ENCODE measurements around the gene PYGM.

PYGM gene

GRCh38 chr11:64791781-64792291, 32.1 kb upstream of the PYGM start:
- DNase-seq (ENCODE audit: low read depth) = no peak

DNA sequence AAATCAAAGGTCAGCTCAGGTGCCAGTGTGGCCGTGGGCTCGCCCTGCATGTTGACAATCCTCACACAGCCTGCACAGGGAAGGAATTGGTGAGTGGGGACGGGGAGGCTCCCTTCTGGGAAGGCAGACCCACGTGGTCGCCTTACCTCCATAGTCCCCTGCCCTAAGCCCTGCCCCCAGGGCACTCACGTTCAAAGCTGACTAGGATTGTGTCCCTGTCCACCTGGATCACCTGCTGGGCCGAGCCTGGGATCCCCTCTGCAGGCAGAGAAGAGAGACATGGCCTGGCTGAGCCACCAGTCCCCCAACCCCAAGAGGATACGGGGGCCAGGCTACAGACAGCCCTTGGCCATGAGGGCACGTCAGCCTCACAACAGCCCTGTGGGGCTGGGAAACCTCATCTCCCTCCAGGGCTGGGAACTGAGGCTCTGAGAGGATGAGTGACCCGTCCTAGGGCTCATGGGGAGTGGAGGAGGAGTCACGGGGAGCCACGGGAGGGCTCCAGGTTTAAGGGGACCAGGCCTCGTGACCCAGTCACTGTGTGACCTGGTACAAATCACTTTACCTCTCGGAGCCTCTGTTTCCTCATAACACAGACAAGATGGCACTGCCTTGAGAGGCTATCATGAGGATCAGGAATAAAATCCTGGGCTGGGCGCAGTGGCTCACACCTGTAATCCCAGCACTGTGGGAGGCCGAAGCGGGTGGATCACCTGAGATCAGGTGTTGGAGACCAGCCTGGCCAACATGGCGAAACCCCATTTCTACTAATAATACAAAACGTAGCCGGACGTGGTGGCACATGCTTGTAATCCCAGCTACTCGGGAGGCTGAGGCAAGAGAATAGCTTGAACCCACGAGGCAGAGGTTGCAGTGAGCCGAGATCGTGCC, 30.7 kb upstream of the PYGM start:
- DNase-seq (ENCODE audit: low read depth) = no peak

- no peak for DNase-seq (ENCODE audit: low read depth)
These were observed 29.8 kb upstream of the PYGM start for GRCh38 chr11:64789331-64790204.

- DNase-seq (ENCODE audit: low read depth) = no peak
These were observed 28.8 kb upstream of the PYGM start for GRCh38 chr11:64788321-64789215.

GRCh38 chr11:64787526-64788320, 27.9 kb upstream of the PYGM start:
- DNase-seq (ENCODE audit: low read depth) = no peak

DNA sequence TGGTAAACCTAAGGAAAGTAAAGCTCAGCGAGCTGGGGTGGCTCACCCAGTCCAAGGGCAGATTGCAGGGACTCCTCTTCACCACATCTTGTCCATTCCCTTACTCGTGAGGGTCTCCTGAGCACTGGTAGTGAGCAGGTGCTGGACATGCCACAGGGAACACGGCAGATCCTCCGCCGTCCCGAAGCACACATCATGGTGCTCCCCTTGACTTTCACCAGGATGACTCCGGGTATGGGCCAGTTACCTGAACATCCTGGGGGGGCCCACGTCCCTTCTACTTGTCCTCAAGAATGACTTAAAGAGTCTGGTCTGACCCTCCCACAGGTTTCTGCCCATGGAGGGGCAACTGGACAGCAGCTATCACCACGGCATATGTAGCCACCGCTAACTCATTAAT, 26.5 kb upstream of the PYGM start:
- DNase-seq (ENCODE audit: low read depth) = no peak

- DNase-seq (ENCODE audit: low read depth) = no peak
These were observed 25.2 kb upstream of the PYGM start for GRCh38 chr11:64784813-64785581.

- peak; percentile 98 for DNase-seq (ENCODE audit: low read depth)
These were observed 18.9 kb upstream of the PYGM start, which contains the start of gene SF1 for GRCh38 chr11:64778473-64779298. Gene SF1, minus strand, starts transcription at chr11:64778542. Its CDS starts 150 bp downstream, at chr11:64778392.

GRCh38 chr11:64778223-64778472, 18.4 kb upstream of the PYGM start:
- DNase-seq (ENCODE audit: low read depth) = no peak

DNA sequence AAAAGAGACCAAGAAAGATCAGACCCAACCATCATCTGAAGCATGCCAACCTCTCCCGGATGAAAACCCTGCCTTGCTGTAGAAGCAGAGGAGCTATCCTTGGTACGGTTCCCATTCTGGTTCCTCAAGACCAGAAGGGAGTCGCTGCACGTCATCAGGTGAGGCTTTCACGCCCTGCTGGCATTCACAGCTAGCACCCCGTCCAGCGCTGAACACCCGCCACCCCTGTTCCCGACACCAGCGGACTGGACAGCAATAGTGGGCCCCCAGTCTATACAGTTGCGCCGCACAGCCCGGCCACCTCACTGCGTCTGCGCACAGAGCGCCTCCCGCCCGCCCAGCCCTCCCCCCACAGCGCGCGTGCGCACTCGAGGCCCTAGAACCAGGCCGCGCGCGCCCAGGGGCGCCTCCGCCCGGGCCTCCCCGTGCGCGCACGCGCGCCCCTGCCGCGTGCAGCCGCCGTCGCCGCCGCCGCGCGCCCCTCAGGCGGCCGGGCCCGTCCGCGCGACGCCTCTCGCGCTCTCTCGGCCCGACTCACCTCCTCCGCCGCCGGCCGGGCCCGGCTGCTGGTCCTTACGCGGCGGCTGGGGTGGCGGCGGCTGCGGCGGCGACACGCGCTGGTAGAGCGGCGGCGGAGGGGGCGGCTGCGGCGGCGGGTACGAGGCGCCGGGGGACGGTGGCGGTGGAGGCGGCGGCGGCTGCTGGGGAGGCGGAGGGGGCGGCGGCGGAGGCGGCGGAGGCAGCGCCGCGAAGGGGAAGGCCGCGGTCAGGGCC, 17.9 kb upstream of the PYGM start:
- DNase-seq (ENCODE audit: low read depth) = peak; percentile 36

- DNase-seq (ENCODE audit: low read depth) = no peak
These were observed 17.1 kb upstream of the PYGM start for GRCh38 chr11:64776875-64777274.

DNA sequence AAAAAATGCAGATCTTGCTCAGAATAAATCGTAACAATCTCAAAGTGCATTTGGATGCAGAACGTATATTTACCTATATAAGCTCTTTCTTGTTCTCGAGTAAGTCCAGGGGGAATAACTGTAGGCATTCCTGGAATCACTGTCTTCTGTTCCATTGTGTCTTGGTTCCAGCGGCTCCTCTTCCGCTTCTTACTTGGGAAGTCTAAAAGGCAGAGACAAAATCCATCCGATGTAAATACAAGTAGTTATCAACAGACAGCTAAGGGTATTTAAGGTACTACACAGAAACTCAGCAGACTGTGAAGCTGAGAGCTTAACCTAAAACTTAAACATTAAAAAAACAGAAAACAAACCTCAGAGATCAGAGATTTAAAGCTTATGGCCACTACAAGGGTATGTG, 16.7 kb upstream of the PYGM start:
- DNase-seq (ENCODE audit: low read depth) = no peak

DNA sequence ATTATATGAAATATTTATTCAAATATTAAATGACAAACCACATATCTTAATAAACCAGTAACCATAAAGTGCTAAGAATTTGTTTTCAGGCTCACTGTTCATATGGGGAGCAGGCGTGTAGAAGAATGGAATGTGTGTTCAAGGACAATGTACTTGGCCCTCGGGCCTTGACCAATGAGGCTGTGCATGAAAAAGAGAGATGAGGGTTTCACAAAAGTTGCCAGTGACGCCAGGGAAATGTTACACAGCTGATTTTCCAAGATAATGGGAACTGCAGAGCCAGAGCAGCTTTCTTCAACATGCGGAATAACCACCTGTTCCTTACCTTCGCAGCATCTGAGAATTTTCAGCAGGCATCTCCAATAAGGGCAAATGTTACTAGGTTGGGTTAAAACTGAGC, 14.4 kb upstream of the PYGM start:
- DNase-seq (ENCODE audit: low read depth) = no peak

- DNase-seq (ENCODE audit: low read depth) = no peak
These were observed 12.7 kb upstream of the PYGM start for GRCh38 chr11:64772303-64773018.

DNA sequence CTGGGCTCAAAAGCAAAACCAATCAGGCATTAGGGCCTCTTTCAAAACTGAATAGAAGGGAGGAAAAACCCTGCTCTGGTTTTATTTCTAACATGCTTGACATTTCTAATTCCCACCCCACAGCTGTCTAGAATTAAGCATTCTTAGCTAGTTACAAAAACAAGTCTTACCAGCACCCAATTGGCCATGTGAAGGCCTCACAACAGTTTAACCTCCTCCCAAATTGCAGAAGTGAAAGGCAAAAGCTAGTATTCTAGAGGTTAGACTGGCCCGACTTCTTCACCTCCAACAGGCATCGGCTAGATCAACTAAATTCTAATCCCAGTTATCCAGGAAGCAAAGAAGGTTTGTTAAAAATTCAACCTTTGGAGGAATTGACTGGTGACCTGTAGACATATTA, 12.1 kb upstream of the PYGM start:
- DNase-seq (ENCODE audit: low read depth) = no peak

DNA sequence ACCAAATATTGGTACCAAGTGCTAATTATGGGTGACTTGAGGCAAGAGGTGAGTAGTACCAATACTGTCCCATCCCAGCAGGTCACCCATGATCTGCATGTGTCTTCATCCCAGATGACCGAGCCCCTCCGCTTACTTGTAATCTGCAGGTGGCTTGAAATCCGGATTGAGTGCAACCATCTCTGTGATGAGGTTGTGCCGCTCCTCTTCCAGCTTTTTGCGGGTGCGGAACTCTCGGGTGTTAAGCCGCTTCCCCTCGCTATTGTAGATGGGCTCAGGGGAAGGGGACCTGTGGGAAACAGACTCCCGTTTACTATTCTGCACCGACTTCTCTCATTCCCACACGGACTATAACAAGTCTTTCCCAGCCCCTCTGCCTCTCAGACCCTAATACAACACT, 10.3 kb upstream of the PYGM start:
- no peak for DNase-seq (ENCODE audit: low read depth)

DNA sequence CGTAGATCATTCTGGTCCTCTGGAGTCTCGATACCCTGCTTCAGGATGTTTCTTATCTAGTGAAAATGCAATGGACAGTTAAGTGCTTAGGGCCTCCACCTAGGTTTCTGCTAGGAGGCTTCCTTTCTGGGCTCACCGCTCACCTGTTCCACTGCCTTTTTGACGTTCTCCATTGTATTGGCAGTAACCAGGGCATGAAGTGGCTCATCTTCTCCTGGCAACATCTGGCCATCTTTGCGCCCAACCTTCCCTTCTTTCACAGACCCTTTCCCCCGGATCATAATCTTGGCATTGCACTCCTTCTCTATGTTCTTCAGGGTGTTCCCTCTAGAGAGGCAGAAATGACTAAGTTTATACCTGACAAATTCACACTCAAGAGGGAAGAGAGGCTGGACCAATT, 9.5 kb upstream of the PYGM start:
- no peak for DNase-seq (ENCODE audit: low read depth)

- DNase-seq (ENCODE audit: low read depth) = no peak
These were observed 8.5 kb upstream of the PYGM start for GRCh38 chr11:64768300-64768694.

All from non-pigmented ciliary epithelial cell (primary cell).